HL-60 (cell line): ENCODE data around the gene HABP2.

Experiments
- DNase-seq, 2 experiments: peaks; one replicate each; pipeline ENCODE4 v3.0.0-alpha.2; 2010 to 2020; ENCODE audit warnings: low read depth in 1 of 2, low spot score in 1 of 2
- H3K27ac ChIP-seq: fragments of 250-450 bp; sonication (Bioruptor Pico); replicated peaks from 2 replicates; pipeline ENCODE4 v1.5.1; 2020; ENCODE audit warnings: mild to moderate bottlenecking, moderate library complexity
- H3K27me3 ChIP-seq: fragments of 250-450 bp; sonication (Bioruptor Pico); 2 replicates; pipeline ENCODE4 v1.5.1; 2021; ENCODE audit warnings: mild to moderate bottlenecking, moderate library complexity; ENCODE audit not compliant: insufficient read depth, poor library complexity, severe bottlenecking
- H3K4me3 ChIP-seq: replicated peaks from 2 replicates; pipeline ENCODE4 v1.5.1; 2011; ENCODE audit warnings: mild to moderate bottlenecking, control low read depth, low read length; ENCODE audit not compliant: insufficient read depth
- GABPA ChIP-seq: IDR thresholded peaks from 2 replicates; pipeline ENCODE4 v1.6.1; 2012; ENCODE audit warnings: low read depth
- POLR2AphosphoS5 ChIP-seq: IDR thresholded peaks from 2 replicates; pipeline ENCODE4 v1.6.1; 2012; ENCODE audit warnings: low read depth
- SPI1 ChIP-seq: IDR thresholded peaks from 2 replicates; pipeline ENCODE4 v1.6.1; 2012; ENCODE audit warnings: low read depth, mild to moderate bottlenecking, borderline replicate concordance
- TF ChIP-seq, protein P1 (sequence below): IDR thresholded peaks from one replicate; pipeline ENCODE4 v1.5.1; 2011; ENCODE audit warnings: low read length, control low read depth, inconsistent platforms; ENCODE audit not compliant: insufficient read depth
- TF ChIP-seq, protein P2 (sequence below): IDR thresholded peaks from 2 replicates; pipeline ENCODE4 v1.6.1; 2012; ENCODE audit warnings: low read depth; ENCODE audit not compliant: insufficient replicate concordance

Gene HABP2

DNA sequence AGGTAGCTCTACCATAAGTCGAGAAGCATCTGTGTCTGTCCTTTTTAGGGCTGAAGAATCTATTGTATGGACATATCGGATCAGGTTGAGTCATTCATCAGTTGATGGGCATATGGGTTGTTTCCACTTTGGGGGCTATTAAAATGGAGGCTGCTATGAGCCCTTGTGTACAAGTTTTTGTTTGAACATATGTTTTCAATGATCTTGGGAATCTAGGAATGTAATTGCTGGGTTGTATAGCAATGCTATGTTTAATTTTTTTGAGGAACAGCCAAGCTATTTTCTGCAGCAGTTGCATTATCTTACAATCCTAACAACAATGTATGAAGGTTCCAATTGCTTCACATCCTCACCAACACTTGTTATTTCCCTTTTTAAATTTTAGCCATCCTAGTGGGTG, 46.4 kb upstream of the HABP2 start:
- no peak for DNase-seq
- H3K27me3 ChIP-seq: no peaks in the 10 kb centered on the region
- no peak for TF ChIP-seq POLR2AphosphoS5
- no peak for TF ChIP-seq SPI1
- TF ChIP-seq, protein P1, sequence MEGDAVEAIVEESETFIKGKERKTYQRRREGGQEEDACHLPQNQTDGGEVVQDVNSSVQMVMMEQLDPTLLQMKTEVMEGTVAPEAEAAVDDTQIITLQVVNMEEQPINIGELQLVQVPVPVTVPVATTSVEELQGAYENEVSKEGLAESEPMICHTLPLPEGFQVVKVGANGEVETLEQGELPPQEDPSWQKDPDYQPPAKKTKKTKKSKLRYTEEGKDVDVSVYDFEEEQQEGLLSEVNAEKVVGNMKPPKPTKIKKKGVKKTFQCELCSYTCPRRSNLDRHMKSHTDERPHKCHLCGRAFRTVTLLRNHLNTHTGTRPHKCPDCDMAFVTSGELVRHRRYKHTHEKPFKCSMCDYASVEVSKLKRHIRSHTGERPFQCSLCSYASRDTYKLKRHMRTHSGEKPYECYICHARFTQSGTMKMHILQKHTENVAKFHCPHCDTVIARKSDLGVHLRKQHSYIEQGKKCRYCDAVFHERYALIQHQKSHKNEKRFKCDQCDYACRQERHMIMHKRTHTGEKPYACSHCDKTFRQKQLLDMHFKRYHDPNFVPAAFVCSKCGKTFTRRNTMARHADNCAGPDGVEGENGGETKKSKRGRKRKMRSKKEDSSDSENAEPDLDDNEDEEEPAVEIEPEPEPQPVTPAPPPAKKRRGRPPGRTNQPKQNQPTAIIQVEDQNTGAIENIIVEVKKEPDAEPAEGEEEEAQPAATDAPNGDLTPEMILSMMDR: no peak
- no peak for TF ChIP-seq GABPA
- TF ChIP-seq, protein P2, sequence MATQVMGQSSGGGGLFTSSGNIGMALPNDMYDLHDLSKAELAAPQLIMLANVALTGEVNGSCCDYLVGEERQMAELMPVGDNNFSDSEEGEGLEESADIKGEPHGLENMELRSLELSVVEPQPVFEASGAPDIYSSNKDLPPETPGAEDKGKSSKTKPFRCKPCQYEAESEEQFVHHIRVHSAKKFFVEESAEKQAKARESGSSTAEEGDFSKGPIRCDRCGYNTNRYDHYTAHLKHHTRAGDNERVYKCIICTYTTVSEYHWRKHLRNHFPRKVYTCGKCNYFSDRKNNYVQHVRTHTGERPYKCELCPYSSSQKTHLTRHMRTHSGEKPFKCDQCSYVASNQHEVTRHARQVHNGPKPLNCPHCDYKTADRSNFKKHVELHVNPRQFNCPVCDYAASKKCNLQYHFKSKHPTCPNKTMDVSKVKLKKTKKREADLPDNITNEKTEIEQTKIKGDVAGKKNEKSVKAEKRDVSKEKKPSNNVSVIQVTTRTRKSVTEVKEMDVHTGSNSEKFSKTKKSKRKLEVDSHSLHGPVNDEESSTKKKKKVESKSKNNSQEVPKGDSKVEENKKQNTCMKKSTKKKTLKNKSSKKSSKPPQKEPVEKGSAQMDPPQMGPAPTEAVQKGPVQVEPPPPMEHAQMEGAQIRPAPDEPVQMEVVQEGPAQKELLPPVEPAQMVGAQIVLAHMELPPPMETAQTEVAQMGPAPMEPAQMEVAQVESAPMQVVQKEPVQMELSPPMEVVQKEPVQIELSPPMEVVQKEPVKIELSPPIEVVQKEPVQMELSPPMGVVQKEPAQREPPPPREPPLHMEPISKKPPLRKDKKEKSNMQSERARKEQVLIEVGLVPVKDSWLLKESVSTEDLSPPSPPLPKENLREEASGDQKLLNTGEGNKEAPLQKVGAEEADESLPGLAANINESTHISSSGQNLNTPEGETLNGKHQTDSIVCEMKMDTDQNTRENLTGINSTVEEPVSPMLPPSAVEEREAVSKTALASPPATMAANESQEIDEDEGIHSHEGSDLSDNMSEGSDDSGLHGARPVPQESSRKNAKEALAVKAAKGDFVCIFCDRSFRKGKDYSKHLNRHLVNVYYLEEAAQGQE: no peak

DNA sequence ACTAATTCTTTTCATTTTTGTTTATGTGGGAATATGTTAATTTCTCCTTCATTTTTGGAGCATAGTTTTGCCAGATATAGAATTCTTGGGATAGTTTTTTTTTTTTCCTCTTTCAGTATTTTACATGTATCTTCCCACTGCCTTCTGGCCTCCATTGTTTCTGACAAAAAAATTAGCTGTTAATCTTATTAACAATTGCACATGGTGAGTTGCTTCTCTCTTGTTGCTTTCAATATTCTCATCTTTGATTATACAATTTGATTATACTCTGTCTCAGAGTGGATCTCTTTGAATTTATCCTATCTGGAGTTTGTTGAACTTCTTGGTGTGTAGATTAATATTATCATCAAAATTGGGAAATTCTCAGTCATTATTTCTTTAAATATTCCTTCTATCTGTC, 41.4 kb upstream of the HABP2 start:
- DNase-seq: no peak
- TF ChIP-seq, protein P2: no peak
- TF ChIP-seq GABPA: no peak
- no peak for TF ChIP-seq POLR2AphosphoS5
- TF ChIP-seq SPI1: no peak
- TF ChIP-seq, protein P1: no peak
- Histone ChIP-seq H3K27ac (no peak overlapping the region), H3K27me3 (no peaks in the 10 kb centered on the region), H3K4me3 (no peak overlapping the region)

More for the DNA sequence above, 46.4 kb upstream of the HABP2 start:
- no peak overlapping the region for H3K4me3 ChIP-seq
- H3K27ac ChIP-seq: no peak overlapping the region

DNA sequence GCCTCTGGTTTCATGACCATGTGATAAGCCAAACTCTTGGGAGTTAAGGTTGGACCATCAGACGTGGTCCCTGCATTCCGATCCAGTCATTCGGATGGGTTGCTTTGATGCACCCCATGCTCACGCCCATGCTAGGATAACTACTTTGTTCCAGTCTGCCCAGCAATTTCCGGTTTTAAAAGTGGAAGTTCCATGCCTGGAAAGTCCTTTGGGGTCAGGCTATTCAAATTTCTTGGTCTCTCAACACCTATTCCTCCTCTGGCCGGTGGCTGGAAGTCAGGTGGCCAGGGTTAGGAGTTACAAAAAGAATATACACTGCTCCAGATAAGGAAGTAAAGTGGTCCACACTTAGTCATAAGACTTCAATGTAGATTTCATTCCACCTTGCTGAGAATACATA, 37.7 kb upstream of the HABP2 start:
- H3K27ac ChIP-seq: no peak overlapping the region
- H3K27me3 ChIP-seq: no peaks in the 10 kb centered on the region
- no peak for TF ChIP-seq POLR2AphosphoS5
- TF ChIP-seq, protein P1: no peak
- TF ChIP-seq, protein P2: no peak
- TF ChIP-seq SPI1: no peak
- TF ChIP-seq GABPA: no peak
- no peak for DNase-seq
- H3K4me3 ChIP-seq: no peak overlapping the region
